Mesodermal cell (in vitro differentiated cells): ENCODE data around the gene TTF1.

ENCODE experiments used
- H3K27ac ChIP-seq: 2 replicates; pipeline ENCODE4 v1.7.0; 2013; ENCODE audit warnings: mild to moderate bottlenecking, low read depth, low read length, moderate library complexity; ENCODE audit not compliant: severe bottlenecking
- H3K36me3 ChIP-seq: 2 replicates; pipeline ENCODE4 v1.7.1; 2013; ENCODE audit warnings: mild to moderate bottlenecking, low read length, moderate library complexity; ENCODE audit not compliant: control insufficient read depth, insufficient read depth
- H3K4me1 ChIP-seq: one replicate; pipeline ENCODE4 v1.7.1; 2013; ENCODE audit warnings: mild to moderate bottlenecking, low read length; ENCODE audit not compliant: insufficient read depth, control insufficient read depth, poor library complexity, severe bottlenecking
- H3K4me3 ChIP-seq: 2 replicates; pipeline ENCODE4 v1.7.0; 2013; ENCODE audit warnings: low read length, control low read depth, mild to moderate bottlenecking; ENCODE audit not compliant: insufficient read depth, poor library complexity, severe bottlenecking; ENCODE audit errors: extremely low read depth
- H3K9me3 ChIP-seq: 2 replicates; pipeline ENCODE4 v1.7.1; 2013; ENCODE audit warnings: mild to moderate bottlenecking, low read length, moderate library complexity; ENCODE audit not compliant: control insufficient read depth
- WGBS, 2 experiments: methylation state at CpG; one replicate each; pipeline ENCODE4 v1.1.5; 2013; ENCODE audit warnings: missing lambda C conversion rate in 2 of 2; ENCODE audit not compliant: insufficient coverage in 2 of 2; 5-methylcytosine and 5-hydroxymethylcytosine counted together

TTF1 gene

GRCh38 chr9:132346177-132346576 lies 60.5 kb downstream of the TTF1 start:
- Histone ChIP-seq H3K27ac (no peak overlapping the region), H3K4me3 (no peak overlapping the region), H3K9me3 (no peaks in the 10 kb centered on the region), H3K4me1 (no peaks in the 10 kb centered on the region), H3K36me3 (peaks cover 95% of the 10 kb centered on the region)
- no CpG with 5 or more reads among the region's 5 CpGs for WGBS, 2 experiments

DNA sequence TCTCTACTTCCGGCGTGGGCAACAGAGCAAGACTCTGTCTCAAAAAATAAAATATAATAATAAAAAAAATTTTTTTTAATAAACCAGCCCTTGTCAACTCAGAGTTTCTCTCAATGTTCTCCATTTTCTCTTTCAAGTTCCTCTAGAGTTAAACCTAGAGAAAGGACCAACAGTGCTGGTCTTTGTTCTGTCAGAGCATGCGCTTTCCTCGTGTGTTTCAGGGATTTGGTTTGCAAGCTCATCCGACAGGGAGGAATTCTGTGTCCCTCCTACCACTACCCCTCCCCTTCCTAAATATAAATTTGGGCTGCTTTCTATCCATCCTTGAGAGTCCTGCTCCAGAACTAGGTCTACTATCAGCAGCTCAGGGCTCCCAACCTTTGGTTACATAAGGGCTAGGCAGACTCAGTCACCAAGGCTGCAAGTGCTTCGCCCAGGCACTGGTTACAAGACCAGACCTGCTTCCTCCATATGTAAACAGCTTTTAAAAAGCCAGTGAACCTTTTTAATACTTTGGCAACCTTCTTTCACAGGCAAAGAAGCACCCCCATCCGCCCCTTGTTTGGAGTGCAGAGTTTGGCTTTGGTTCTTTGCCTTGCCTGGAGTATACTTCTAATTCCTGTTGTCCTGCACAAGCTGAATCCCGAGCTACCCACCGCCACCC lies 65.3 kb downstream of the TTF1 start:
- no peaks in the 10 kb centered on the region for H3K9me3 ChIP-seq
- H3K4me1 ChIP-seq: no peaks in the 10 kb centered on the region
- H3K4me3 ChIP-seq: no peak overlapping the region
- WGBS, 2 experiments: 97 to 100% methylated on average over 3 to 5 of the region's 9 CpGs
- no peak overlapping the region for H3K27ac ChIP-seq
- H3K36me3 ChIP-seq: peaks cover 88% of the 10 kb centered on the region

GRCh38 chr9:132334364-132334763 lies 72.3 kb downstream of the TTF1 start:
- Histone ChIP-seq H3K9me3 (no peaks in the 10 kb centered on the region), H3K27ac (no peak overlapping the region), H3K4me3 (no peak overlapping the region), H3K4me1 (no peaks in the 10 kb centered on the region), H3K36me3 (peaks cover 88% of the 10 kb centered on the region)
- WGBS, 2 experiments: 89 to 100% methylated on average over 2 of the region's 3 CpGs

GRCh38 chr9:132333556-132333955 lies 73.1 kb downstream of the TTF1 start:
- WGBS, 2 experiments: no CpG with 5 or more reads among the region's 1 CpG
- Histone ChIP-seq H3K27ac (no peak overlapping the region), H3K9me3 (no peaks in the 10 kb centered on the region), H3K36me3 (peaks cover 88% of the 10 kb centered on the region), H3K4me1 (no peaks in the 10 kb centered on the region), H3K4me3 (no peak overlapping the region)

GRCh38 chr9:132328580-132328979 lies 78.1 kb downstream of the TTF1 start:
- WGBS, 2 experiments: 80 to 100% methylated on average over 2 of the region's 4 CpGs
- H3K4me3 ChIP-seq: no peak overlapping the region
- no peaks in the 10 kb centered on the region for H3K4me1 ChIP-seq
- H3K36me3 ChIP-seq: peaks cover 98% of the 10 kb centered on the region
- H3K27ac ChIP-seq: no peak overlapping the region
- H3K9me3 ChIP-seq: no peaks in the 10 kb centered on the region

- no peak overlapping the region for H3K4me3 ChIP-seq
- no peaks in the 10 kb centered on the region for H3K4me1 ChIP-seq
- no peaks in the 10 kb centered on the region for H3K9me3 ChIP-seq
- H3K36me3 ChIP-seq: peaks cover 97% of the 10 kb centered on the region
- no peak overlapping the region for H3K27ac ChIP-seq
- WGBS, 2 experiments: 93 to 94% methylated on average over 5 to 6 of the region's 6 CpGs
Observed at GRCh38 chr9:132327537-132327936, 79.1 kb downstream of the TTF1 start.
